ENCODE results near the gene RASD2.

Gene RASD2

DNA sequence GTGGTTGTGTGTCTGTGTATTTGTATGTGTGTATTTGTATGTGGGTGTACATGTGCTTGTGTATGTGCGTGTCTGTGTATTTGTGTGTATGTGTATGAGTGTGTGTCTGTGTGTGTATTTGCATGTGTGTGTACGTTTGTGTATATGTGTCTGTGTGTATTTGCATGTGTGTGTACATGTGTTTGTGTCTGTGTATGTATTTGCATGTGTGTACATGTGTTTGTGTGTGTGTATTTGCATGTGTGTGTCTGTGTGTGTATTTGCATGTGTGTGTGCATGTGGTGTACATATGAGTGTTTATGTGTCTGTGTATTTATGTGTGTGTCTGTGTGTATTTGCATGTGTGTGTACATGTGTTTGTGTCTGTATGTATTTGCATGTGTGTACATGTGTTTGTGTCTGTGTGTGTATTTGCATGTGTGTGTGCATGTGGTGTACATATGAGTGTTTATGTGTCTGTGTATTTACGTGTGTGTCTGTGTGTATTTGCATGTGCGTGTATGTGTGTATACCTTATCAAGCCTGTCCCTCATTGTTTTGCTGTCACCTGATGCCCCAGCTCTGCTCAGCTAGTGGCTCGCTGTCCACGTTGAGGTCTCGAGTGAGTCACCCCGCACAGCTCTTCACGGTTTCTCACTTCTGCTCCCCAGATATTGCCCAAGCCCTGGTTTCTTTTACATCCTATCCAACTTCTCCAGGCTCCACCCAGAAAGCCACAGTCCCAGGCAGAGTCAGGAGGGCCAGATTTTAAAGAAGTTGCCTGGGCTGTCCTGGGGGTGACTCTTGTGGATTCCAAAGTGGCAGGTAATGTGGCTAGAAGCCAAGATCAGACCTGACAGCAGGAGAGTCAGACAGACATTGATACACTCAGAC, 61.3 kb downstream of the RASD2 start:
- DNase-seq (ENCODE audit: low read depth in 1 of 2, low spot score in 1 of 2): no peak

Measured in stimulated activated CD4-positive, alpha-beta T cell treated with anti-CD3 and anti-CD28 coated beads, Interleukin-15, amount 100 ng/mL, for 1 hour (primary cell).